ENCODE results near the gene RGS14.
"Not testable (repeated sequence)": the region's sequence is repeated elsewhere in the genome, so short reads cannot be mapped to it uniquely, and the experiment has no call there.

Gene RGS14

GRCh38 chr5:177363565-177363964 is 5.8 kb downstream of the RGS14 start:
- in situ Hi-C loops (cut with MboI; ENCODE audit: low sequenced_read_pairs) = no loop called here

- in situ Hi-C loops (cut with MboI; ENCODE audit: low sequenced_read_pairs) = no loop called here
These were observed 6.6 kb downstream of the RGS14 start for GRCh38 chr5:177364159-177364962.

- in situ Hi-C loops (cut with MboI; ENCODE audit: low sequenced_read_pairs) = no loop called here
These were observed 8.3 kb downstream of the RGS14 start for GRCh38 chr5:177365845-177366527.

- in situ Hi-C loops (cut with MboI; ENCODE audit: low sequenced_read_pairs) = no loop called here
These were observed 9.0 kb downstream of the RGS14 start for GRCh38 chr5:177366528-177367322.

GRCh38 chr5:177367323-177367848 is 9.7 kb downstream of the RGS14 start:
- in situ Hi-C loops (cut with MboI; ENCODE audit: low sequenced_read_pairs) = no loop called here

GRCh38 chr5:177367981-177368868 is 10.5 kb downstream of the RGS14 start:
- in situ Hi-C loops (cut with MboI; ENCODE audit: low sequenced_read_pairs) = no loop called here

GRCh38 chr5:177368869-177369644 is 11.3 kb downstream of the RGS14 start:
- in situ Hi-C loops (cut with MboI; ENCODE audit: low sequenced_read_pairs) = no loop called here

GRCh38 chr5:177369645-177370440 is 12.1 kb downstream of the RGS14 start:
- in situ Hi-C loops (cut with MboI; ENCODE audit: low sequenced_read_pairs) = no loop called here

- in situ Hi-C loops (cut with MboI; ENCODE audit: low sequenced_read_pairs) = no loop called here
These were observed 12.9 kb downstream of the RGS14 start for GRCh38 chr5:177370488-177371119.

GRCh38 chr5:177371120-177372033 is 13.7 kb downstream of the RGS14 start:
- in situ Hi-C loops (cut with MboI; ENCODE audit: low sequenced_read_pairs) = no loop called here

GRCh38 chr5:177372034-177372896 is 14.5 kb downstream of the RGS14 start:
- in situ Hi-C loops (cut with MboI; ENCODE audit: low sequenced_read_pairs) = no loop called here

GRCh38 chr5:177372910-177373309 is 15.2 kb downstream of the RGS14 start:
- in situ Hi-C loops (cut with MboI; ENCODE audit: low sequenced_read_pairs) = no loop called here

- in situ Hi-C loops (cut with MboI; ENCODE audit: low sequenced_read_pairs) = no loop called here
These were observed 16.1 kb downstream of the RGS14 start for GRCh38 chr5:177373806-177374205.

- in situ Hi-C loops (cut with MboI; ENCODE audit: low sequenced_read_pairs) = no loop called here
These were observed 16.5 kb downstream of the RGS14 start for GRCh38 chr5:177374211-177374610.

- in situ Hi-C loops (cut with MboI; ENCODE audit: low sequenced_read_pairs) = not testable (repeated sequence)
These were observed 17.8 kb downstream of the RGS14 start for GRCh38 chr5:177375516-177375915.

GRCh38 chr5:177376107-177376506 is 18.4 kb downstream of the RGS14 start:
- in situ Hi-C loops (cut with MboI; ENCODE audit: low sequenced_read_pairs) = no loop called here
